Cardiac fibroblast (primary cell): ENCODE data around the gene TENT4A.
A peak's percentile ranks its signal among the peaks of the same experiment; 100 is the strongest.

Experiments
- DNase-seq, 2 donors: peaks; one replicate each; pipeline versions ENCODE4 v3.0.0 to v3.0.0-alpha.2; 2010; ENCODE audit warnings: low read depth in 2 of 2
- H3K4me3 ChIP-seq, 2 donors: replicated peaks in 1 of 2; 1 replicate in 1 of 2; 2 replicates in 1 of 2; pipeline ENCODE4 v1.5.1; 2011; ENCODE audit warnings: low read depth in 2 of 2, low read length in 2 of 2, mild to moderate bottlenecking in 2 of 2, moderate library complexity in 1 of 2
- CTCF ChIP-seq: IDR thresholded peaks from one replicate; pipeline ENCODE4 v1.5.1; 2011; ENCODE audit warnings: low read depth, mild to moderate bottlenecking, low read length, inconsistent platforms

TENT4A gene

GRCh38 chr5:6739603-6740002, 26.4 kb downstream of the TENT4A start:
- DNase-seq: no peak
- H3K4me3 ChIP-seq: no peak overlapping the region
- TF ChIP-seq CTCF: no peak

GRCh38 chr5:6740586-6741150, 27.4 kb downstream of the TENT4A start:
- TF ChIP-seq CTCF: no peak
- no peak for DNase-seq
- H3K4me3 ChIP-seq: no peak overlapping the region

GRCh38 chr5:6742081-6742758, 29.0 kb downstream of the TENT4A start:
- H3K4me3 ChIP-seq: no peak overlapping the region
- DNase-seq: no peak
- TF ChIP-seq CTCF: no peak

GRCh38 chr5:6743161-6743560, 29.9 kb downstream of the TENT4A start:
- DNase-seq: no peak
- no peak for TF ChIP-seq CTCF

GRCh38 chr5:6744841-6745705, 31.8 kb downstream of the TENT4A start:
- no peak for TF ChIP-seq CTCF
- H3K4me3 ChIP-seq: no peak overlapping the region
- no peak for DNase-seq

More at GRCh38 chr5:6743161-6743560, 29.9 kb downstream of the TENT4A start:
- no peak overlapping the region for H3K4me3 ChIP-seq

- TF ChIP-seq CTCF: peak; percentile 85
- peak; percentile 80 to 84 for DNase-seq
These were observed 32.5 kb downstream of the TENT4A start for GRCh38 chr5:6745706-6746222.

More at GRCh38 chr5:6745706-6746222, 32.5 kb downstream of the TENT4A start:
- no peak overlapping the region for H3K4me3 ChIP-seq
